GM21786 (cell line): ENCODE data around the gene NPSR1.
"Not testable (repeated sequence)": the region's sequence is repeated elsewhere in the genome, so short reads cannot be mapped to it uniquely, and the experiment has no call there.

ENCODE experiments used
- ATAC-seq: cut with Tn5 transposase; IDR thresholded peaks from one replicate; pipeline ENCODE4 v1.9.1; 2021; ENCODE audit not compliant: unreplicated experiment

NPSR1 gene

DNA sequence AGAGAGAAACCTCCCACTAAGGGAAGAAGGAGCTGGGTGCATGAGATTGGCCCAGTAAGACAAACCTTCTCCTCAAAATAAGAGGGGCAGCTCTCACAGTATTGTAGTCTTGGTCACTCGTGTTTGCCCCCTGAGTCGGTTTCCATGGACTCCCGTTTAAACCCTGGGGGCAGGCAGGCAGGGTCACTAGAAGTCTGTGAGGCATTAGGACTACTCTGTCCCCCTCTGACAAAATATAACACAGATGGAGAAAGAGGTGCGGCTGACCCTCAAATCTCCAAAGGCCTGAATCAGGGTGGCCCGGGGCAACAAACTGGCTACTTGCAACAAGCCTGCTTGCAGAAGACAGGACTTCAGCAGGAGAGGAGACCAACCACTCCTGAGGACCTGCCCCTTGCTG, 210.6 kb downstream of the NPSR1 start:
- ATAC-seq = not testable (repeated sequence)

DNA sequence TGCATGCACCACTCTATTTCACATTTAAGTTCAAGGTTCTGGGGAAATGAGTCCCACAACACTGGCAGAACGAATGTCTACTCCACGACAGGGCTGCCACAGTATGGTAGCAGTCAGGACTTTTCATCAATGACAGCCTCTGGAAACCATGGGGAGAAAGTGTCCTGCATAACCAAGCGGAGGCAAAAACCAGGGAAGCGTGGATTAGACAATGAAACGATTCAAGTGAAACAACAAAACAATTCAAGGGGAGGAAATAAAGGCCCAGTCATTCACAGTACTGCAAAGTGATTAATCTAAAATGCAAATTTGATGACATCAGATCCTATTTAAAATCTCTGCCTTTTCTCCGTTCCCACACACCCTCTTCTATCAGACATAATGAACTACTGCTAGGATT, 211.0 kb downstream of the NPSR1 start:
- no peak for ATAC-seq

DNA sequence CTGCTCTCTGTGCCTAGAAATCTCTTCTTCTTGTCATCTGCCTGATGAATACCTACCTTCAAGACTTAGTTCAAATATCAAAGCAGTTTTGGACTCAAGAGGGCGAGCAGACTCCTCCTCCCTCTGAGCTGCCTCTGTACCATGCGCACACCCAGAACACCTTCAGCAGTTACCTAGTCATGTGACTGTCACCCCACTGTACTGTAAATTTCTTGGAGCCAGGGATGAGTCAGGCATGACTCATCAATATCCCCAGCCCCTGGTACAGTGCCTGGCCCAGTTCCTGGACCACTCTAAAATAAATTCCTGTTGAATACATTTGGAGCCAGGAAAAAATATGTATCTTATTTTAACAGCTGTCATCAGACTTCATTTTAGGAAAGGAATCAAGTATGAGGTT, 212.0 kb downstream of the NPSR1 start:
- ATAC-seq = not testable (repeated sequence)

DNA sequence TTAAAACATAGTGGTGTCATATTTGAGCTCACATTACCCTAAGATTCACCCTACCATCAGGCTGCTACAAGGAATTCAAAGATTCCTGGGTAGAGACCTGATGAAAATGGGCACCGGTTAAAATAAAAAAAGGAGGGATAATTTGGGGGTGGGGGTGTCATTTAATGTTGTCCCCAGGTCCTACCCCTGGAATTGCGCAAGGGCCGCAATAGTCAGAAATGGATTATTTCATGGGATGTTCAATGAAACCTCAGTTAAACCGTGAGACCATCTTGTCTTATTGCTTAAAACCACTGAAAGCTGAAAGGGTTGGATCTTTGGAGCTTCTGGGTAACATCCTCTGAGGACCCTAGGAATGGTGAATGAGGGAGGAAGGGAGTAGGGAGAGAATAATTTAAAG, 216.3 kb downstream of the NPSR1 start:
- not testable (repeated sequence) for ATAC-seq

DNA sequence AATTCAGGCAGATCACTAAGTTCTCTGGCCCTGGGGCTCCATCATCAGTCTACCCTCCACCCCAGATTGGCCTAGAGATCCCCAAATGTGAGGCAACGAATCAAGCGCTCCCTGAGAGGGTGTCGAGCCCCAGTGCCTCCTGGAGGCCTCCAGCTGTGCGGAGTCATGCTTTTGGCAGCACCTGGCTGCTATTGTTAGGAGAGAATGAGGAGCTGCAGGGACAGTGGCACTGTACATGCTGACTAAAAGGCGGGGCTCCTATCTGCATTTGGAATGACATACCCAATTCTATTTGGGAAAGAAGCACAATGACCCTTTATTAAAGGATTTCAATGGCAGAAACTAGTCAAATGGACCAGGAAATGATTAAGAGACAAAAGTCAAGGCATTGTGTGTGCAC, 217.5 kb downstream of the NPSR1 start:
- no peak for ATAC-seq

DNA sequence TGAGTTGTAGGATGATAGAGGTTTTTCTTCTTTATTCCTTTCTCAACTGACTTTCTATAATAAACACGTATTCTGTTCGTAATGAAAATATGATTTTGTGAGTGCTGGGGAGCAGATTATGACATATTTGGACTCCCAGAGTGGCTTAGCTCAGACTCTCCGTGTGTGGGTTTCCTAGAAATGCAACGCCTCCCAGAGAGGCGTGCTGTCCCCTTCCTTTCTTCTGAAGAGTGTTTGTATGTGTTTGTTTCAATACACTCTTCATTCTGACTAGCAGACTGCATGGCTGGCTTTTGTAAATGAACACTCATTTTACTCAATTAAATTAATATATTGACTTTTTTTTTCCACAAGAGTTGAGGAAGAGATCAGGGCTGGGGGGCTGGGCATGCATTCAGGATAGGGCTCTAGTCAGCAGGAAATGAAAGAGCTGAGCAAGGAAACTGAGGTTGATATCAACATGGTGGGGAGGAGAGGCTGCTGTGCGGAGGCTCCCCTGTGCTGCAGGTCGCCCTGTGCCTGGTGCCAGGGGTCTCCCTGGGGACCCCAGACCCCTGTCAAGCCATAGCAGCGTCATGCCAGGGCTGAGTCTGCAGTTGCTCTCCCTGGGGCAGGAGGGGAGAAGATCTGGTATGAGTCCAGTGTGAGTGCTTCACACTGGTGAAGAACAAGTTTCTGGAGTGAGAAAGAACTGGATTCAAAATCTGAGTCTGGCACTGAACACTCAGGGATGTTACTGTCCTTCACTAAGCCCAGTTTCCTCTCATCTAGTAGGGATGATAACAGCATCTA, 221.1 kb downstream of the NPSR1 start:
- ATAC-seq = not testable (repeated sequence)

DNA sequence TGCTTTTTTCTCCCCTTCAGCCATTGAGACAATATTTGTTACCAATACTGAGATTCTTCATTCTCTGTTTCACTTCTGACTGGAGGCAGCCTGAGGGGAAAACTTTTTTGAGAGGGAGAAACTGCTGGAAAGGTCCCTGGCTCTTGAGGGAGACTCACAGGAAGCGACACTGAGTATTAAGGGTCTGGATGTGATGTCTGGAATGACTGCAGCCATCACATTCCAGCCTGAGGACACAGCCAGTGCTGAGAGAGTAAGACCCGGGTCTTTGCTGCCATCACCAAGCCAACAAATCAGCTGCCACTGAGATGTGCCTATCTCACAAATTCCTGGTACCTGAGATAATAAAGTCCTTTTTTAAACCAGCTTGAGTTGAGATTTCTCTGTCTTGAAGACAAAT, 221.9 kb downstream of the NPSR1 start:
- ATAC-seq = no peak

DNA sequence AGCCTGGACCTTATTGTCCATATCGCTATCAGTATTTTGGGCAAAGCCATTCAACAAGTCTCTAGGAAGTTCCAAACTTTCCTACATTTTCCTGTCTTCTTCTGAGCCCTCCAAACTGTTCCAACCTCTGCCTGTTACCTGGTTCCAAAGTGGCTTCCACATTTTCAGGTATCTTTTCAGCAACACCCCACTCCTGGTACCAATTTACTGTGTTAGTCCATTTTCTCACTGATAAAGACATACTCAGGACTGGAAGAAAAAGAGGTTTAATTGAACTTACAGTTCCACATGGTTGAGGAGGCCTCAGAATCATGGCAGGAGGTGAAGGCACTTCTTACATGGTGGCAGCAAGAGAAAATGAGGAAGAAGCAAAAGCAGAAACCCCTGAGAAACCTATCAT, 225.8 kb downstream of the NPSR1 start:
- not testable (repeated sequence) for ATAC-seq

DNA sequence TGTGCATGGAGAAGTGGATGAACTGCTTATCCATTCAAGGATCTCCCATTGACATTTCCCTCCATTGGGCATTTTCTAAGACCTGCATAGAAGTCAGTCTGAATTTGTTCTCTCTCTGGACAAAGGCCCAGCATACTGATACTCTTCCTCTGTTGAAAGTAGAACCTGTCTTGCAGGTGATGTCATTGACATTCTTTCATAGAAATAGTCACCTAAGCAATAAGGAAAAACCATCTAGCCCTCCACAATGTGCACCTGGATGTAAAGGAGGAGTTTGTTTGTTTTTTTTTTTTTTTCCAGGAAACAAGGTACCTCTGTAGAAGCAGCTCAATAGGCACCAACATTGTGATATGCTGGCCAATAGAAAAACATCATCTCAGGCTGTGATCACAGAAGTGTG, 228.8 kb downstream of the NPSR1 start:
- no peak for ATAC-seq

DNA sequence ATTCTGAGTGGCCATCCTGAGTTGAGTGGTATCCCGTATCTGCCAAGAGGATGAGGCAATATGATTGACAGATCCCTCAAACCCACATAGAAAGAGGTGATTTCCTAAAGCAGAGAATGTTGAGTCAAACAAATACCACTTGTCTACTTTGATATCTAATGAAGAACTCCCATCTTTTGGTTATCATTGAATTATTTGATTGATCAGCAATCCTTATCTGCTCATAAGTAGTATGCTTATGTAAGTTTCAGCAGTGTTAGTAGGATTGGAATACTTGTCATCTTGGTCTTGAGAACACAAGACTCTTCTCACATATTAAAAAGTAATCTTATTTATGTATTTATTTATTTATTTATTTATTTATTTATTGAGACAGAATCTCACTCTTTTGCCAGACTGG, 231.9 kb downstream of the NPSR1 start:
- ATAC-seq = no peak

DNA sequence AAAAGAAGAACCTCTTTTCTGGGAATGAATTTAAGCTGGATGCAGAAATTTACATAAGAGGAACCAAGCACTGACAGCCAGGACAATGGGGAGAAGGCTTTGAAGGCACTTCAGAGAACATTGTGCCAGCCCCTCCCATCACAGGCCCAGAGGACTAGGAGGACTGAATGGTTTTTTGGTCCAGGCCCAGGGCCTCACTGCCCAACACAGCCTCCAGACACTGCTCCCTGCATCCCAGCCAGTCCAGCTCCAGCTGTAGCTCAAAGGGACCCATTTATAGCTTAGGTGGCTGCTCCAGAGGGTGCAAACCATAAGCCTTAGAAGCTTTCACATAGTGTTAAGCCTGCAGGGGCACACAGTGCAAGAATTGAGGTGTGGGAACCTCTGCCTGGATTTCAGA, 237.2 kb downstream of the NPSR1 start:
- ATAC-seq = no peak
